ENCODE measurements around the gene UNC80. TPM values are rescaled to one million over a fixed set of nuclear protein-coding genes. Genes with fewer than 3 reads are reported as not detected.

UNC80 gene
- polyA plus RNA-seq, 10 donors = 1.1 to 3.3 (median 2.1) TPM

DNA sequence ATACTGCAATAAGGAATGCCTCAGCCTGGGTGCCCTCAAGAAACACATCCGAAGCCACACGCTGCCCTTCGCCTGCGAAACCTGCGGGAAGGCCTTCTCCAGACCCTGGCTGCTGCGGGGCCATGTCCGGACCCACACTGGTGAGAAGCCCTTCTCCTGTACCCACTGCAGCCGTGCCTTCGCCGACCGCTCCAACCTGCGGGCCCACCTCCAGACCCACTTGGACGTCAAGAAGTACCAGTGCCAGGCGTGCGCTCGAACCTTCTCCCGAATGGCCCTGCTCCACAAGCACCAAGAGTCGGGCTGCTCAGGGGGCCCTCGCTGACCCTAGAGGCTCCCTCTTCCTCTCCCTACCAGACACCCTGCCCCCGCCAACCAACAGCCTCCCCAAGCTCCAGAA is 37.6 kb downstream of the UNC80 start:
- DNase-seq = no peak

DNA sequence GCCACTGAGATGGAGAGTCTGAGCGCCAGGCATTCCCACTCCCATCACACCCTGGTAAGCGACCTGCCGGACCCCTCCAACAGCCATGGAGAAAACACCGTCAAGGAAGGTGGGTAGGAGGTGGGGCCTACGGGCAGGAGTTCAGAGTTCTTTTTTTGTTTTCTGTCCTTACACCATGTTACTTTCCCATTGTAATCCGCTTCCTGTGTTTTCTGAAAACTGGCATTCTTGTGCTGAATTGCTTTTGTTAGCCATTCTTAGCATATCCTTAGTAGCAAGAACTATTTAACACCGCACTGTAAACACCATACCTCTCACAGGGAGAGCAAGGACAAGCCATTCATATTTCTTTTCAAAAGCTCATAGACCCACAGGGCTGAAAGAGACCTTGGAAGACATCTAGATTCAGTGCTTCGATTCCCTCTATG is 46.2 kb downstream of the UNC80 start:
- no peak for DNase-seq

DNA sequence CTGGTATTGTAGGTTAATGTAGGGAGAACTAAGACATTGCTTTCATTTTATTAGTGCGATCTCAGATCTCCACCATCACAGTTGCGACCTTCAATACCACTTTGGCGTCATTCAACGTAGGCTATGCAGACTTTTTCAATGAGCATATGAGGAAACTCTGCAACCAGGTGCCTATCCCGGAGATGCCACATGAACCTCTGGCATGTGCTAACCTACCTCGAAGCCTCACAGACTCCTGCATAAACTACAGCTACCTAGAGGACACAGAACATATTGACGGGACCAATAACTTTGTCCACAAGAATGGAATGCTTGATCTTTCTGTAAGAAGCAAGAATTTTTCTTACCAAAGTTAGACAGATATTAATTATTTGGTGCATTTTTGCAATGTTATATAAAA is 47.3 kb downstream of the UNC80 start:
- DNase-seq = no peak

DNA sequence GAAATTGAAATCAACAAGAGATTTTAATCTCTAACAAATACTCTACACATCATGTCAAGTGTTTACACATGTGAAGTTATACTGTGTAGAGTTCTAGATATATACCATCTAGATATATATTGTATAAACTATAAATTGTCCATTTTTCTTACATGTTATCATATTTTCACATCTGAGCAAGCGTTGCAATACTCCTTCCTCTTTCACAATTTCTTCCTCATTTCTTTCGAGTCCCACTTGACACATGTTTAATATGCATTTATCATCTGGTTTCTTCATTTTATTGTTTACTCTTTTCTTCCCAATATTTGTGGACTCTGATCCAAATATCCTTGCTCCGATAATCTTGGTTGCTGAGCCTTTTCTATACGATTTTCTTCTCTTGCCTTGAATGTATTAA is 50.2 kb downstream of the UNC80 start:
- DNase-seq = no peak

DNA sequence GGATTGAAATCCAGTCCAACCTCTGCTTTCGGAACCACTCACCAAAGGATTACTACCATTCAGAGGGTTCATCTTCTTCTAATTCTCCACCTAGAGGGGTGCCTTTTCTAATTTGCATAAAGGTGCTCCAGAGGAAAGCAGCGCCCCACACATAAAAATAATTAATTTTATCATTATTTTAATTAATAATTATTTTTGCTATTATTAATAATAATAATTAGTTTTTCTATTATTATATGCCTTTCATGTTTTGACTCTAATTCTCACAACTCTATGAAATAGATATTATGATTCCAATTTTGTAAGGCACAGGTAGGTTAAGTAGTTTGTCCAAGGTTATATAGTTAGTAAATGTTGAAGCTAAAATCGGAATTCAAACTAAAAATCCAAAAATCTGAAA is 51.9 kb downstream of the UNC80 start:
- DNase-seq = no peak

DNA sequence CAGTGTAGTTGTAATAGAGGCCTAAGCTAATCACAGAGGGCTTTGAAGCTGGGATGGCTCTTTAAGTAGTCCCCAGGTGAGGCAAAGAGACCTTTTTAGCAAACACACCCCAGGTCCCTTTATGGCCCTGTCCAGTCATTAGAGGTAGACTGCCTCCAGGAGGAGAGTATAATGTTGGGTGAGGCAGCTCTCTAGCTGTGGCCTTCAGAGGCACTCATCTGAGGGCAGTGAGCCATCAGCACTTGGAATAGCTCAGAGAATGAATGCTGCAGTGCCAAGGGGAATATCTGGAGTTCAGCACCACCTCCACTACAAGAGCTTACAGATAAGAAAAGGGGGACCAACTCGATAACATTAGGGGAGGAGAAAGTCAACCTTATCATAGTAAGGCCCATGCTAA is 52.8 kb downstream of the UNC80 start:
- DNase-seq = no peak

DNA sequence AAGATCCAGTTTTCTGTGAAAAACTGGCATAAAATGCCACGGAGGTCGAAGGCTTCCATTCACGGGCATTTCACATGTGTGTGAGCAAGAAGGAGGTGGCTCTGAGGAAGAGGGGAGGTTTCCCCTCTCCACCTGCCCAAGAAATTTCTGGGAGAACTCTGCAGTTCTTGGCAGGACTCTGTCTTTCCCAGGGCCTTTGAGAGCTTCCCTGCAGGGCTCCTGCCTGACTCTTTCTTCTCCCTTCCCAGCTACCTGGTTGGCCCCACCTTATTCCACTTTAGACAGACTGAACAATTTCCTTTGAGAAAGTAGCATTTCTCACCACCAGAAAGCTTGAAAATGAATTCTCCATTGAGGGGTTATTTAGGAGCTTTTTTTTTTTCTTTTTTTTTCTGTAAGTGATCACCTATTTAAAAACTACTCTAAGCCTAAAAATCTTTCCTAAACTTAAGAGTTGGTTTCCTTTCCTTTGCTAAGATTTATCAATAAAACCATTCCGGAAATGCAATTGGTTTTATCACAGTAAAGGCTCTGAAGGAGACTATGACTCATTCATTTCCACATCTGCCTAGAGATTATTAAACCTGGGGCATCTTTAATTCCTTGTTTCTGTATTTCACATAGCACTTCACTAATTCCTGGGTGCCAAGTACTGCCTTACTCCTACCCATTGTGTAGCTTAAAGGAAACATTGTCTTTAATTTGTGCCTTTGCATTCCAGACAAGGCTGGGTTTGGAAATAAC is 59.3 kb downstream of the UNC80 start:
- no peak for DNase-seq

DNA sequence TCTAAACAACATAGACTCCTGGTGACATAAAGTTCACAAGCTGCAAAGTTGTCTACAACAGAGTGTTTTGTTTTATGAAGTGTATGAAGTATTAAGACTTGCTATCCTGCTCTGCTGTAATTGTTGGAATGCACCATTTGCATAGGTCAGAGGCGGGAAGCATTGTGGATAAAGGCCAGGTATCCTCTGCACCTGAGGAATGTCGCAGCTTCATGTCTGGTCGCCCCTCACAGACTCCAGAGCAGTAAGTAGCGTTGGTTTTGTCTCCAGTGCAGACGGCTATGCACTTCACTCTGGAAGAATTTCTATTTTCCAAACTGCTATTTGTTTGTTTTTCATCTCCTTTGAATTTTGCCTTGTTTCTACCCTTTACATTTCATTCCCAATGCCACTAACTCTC is 63.1 kb downstream of the UNC80 start:
- no peak for DNase-seq

DNA sequence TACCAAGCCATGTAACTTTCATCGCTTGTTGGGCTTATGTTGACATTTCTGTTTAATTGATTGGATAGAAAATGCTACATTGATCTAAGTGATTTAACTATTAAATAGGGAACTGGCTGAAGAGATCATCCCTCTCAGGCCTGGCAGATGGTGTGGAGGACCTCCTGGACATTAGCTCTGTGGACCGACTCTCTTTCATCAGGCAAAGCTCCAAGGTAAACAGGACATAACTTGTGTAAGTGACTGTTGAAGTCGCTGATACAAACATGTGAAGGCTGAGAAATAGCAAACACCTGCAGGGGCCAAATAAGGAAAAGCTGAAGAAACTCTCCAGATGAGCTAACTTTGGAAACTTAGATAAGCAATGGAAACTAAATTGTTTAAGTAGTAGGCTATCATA is 68.8 kb downstream of the UNC80 start:
- DNase-seq = no peak

DNA sequence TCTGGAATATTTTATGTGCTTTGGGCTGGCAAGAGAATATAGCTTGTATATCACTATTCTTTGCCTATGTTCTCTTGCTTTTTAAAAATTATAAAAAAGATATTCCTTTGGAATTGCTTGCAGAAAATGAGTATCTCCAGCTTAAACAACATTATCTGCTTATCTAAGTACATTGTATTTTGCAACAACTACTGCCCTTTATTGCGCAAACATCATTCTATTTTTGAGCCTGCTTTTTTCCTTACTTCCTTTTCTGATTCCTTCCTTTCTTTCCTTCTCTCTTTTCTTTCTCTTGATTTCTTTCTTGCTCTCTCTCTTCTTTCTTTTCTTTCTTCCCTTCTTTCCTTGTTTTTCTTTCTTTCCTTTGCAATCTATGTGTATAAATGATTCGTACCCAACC is 74.0 kb downstream of the UNC80 start:
- no peak for DNase-seq

DNA sequence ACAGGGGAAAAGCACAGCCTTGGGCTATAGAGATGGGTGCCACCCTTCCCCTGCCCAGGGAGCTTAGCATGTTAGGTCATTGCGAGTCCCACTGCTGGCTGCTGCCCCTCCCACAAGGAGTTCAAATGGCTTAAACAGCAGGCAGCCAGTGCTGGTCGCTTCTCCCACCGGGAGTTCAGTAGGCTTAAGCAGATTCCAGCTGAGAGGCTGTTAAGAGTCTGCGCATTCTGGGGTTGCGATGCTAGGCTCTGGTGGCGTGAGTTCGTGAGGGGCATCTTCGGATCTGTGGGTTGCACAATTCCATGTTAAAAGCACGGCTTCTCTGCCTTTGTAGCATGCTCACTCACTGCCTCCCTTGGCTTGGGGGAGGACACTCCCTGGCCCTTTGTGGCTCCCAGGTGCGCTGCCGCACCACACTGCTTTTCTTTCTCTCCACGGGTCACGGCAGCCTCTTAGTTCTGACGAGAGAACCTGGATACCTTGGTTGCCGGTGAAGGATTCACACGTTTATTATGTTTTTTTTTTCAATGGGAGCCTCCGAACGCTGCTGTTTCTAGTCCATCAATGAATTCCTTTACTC is 93.2 kb downstream of the UNC80 start:
- DNase-seq = no peak

DNA sequence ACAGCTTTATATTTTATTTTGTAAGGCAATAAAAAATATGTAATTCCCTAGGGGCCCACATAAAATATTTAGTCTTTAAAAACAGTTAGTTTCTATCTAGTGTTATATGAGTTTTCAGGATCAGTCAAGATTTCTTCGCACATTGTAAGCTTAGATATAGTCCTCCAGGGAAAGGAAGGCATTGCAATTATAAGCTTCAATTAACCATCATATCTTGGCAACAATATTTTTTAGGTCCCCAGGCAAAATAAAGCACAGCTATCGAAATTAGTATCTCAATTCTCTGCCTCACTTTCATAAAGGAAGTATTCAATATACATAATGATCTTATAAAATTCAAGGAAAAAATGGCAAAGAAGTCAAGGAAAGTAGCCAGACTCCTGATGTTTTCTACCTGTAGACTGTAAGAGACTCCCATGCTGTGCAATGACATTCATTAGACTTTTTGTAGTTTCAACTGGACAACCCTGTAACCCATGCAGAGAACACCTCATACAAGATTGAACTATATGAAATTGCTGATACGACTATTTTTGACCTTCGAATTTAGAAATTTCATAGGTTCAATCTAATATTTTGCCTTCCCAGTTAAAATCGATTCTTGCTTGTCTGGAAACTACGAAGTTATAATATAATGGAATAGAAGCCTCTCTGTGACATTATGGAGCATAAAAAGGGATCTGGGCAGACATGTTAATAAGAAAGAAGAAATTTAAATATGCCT is 96.8 kb downstream of the UNC80 start:
- DNase-seq = no peak

DNA sequence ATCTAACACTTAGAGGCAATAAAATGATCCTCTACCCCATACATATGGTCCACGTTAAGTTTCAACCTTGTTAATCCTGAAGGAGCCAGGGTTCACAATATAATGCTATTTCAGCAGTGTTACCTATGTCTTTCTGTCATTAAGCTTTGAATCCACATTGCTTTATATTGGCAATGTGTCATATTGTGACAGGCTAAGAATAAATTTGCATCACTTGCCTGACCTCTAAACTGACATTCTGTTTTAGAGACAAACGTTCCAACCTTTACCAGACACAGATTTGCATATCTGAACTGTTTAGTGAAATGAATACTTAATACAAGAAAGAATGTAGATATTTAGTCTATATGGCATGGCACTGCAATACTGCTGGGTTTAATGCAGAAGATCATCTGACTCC is 98.4 kb downstream of the UNC80 start:
- DNase-seq = no peak

DNA sequence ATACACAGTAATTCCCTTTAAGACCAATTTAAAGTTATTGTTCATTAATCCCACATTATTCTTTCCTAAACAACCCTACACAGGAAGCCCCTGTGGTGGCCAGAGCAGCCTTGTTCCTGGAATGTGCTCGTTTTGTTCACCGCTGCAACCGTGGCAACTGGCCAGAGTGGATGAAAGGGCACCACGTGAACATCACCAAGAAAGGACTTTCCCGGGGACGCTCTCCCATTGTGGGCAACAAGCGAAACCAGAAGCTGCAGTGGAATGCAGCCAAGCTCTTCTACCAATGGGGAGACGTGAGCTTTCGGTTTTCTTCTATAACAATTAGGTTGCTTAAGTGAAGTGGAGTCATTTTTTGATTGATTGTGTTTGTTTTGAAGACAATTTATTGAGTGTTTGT is 101.0 kb downstream of the UNC80 start:
- peak; percentile 3 to 34 (median 6) for DNase-seq

DNA sequence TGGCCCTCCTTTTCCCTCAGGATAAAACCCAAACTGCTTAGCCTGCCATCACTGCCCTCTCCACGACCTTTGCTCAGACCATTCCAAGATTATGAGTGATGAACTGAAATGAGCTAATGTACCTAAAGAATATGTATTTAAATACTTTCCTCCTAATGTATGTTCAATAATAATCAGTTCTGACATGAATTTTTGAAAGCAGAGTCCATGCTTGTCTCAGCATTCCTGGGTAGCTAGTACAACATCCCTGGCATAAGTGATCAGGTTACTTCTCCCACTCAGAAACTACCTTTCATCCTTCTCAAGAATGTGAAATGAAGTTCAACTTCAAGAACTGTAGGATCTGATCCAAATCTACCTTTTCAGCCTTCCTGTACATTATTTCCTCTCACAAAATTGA is 103.6 kb downstream of the UNC80 start:
- no peak for DNase-seq

DNA sequence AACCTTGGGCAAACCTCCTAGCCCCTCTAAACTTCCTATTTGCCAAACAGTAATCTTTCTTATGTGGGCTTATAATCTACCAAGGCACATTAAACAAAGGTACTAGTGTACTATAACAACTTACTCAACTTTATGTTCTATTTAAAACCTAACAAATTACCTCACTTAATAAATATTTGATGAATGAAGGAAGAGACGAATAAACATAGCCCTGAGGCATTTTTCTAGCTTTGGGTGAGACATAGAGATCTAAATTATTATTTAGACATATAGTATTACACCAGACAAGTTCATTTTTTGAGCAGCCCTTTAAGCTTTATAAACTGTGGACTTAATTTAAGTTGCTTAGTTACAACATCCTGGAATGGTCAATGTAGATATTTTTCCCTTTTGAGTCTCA is 104.6 kb downstream of the UNC80 start:
- DNase-seq = no peak

DNA sequence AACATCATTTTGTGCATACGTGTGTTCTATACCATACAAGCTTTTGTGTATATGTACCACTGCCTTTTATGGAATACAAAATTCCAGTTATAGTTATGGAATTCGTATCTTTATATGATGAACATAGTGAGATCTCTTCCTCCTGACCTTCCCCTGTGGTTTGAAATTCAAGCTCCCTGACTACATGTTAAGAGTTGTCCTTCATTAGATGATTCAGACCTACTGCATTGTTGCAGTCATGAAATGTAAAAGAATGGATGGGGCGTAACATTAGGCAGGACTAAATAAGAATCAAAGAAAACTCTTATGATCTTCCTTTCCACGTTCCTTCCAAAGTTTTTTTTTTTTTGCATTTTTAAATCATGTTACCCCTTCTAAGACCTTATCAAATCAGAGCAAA is 107.1 kb downstream of the UNC80 start:
- DNase-seq = no peak

DNA sequence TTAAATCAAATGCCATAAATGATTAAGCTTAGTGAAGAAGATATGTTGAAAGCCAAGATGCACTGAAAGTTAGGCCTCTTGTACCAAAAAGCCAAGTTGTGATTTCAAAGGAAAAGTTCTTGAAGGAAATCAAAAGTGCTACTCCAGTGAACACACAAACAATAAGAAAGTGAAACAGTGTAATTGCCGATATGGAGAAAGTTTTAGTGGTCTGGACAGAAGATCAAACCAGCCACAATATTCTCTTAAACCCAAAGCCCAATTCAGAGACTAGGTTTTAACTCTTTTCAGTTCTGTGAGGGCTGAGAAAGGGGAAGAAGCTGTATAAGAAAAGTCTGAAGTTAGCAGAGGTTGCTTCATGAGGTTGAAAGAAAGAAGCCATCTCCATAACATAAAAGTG is 129.0 kb downstream of the UNC80 start:
- no peak for DNase-seq

DNA sequence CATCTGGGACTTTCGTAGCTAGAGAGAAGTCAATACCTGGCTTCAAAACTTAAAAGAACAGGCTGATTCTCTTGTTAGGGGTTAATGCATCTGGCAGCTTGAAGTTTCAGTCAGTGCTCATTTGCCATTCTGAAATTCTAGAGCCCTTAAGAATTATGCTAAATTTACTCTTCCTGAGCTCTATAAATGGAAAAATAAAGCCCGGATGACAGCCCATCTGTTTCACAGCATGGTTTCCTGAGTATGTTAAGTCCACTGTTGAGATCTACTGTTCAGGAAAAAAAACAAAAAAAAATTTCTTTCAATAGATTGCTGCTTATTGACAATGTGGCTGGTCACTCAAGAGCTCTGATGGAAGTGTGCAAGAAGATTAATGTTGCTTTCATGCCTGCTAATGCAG is 129.5 kb downstream of the UNC80 start:
- no peak for DNase-seq

DNA sequence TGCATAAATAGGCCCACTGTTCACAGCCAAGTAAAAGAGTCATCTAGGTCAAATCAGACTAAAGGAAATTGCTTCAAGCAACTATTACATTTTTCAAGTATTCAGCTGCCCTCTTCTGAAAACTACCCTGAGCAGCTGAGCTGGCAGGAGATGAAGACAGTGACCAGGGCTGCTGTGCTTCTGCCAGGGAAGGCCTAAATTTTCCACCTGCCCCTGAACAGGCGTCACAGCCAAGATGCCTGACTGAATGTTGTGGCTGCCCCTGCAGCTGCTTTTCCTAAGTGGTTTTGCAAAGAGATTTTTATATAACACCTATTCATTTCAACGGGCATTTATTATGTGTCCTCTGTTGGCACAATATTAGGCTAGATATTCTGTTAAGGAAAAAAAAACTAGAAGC is 134.1 kb downstream of the UNC80 start:
- DNase-seq = peak; percentile 16 to 30 (median 26)

DNA sequence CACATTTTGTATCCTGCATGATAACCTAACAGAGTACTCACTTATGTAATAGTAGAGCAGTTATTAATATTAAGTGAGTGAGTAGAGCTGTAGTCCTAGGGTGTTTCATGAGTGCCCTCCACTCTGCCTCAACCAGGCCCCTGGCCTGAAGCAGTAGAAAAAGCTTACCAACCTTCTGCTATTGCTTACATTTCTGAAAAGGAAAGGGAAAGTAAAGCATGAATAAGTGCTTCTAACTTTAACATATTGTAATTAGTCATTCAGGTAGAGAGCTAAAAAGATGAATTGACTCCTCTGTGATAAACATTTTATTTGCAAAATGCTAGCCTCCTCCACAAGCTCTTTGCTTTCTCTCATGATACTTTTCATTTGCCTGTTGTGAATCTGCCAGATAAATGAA is 136.1 kb downstream of the UNC80 start:
- DNase-seq = no peak

DNA sequence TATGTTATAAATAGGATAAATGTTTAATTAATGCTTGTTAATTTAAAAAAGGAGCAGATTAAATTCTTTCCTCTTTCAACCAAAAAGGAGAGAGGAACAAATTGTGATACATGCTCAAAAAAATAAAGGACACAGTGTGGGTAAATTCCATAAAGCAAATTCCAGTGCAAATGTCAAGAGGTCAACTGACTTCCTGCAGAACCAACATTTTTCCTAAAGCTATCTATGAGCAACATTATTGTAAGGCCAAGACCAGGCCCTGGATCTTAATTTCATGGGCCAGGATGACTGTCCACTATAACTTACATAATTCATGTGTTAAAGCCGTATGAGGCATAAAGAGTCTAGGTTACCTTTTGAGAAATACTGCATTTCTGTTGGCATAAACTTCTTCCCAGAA is 136.9 kb downstream of the UNC80 start:
- no peak for DNase-seq

DNA sequence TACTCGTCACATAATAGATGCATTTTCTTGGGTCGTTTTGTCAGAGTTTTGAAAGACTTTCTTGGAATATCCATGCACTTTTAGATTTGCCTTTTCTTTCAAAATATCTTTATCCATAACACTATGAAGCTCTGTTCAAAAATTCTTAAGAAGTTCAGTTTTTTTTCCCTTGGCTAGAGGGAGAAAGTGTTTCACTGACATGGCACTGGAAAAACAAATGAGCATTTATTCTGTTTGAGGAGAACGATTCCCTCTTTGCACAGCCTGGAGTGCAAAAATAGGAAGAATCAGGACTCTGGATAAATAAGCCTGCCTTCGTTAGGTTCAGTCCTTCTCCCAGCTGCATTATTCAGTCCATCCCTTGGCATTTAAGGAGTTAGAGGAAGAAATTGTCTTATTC is 139.9 kb downstream of the UNC80 start:
- DNase-seq = no peak
